Choroid plexus epithelial cell (primary cell): ENCODE measurements around the gene RNF5.

Experiments
- DNase-seq: peaks from one replicate; pipeline ENCODE4 v3.0.0-alpha.2; 2010; ENCODE audit warnings: low read depth
- H3K4me3 ChIP-seq: 2 replicates; pipeline ENCODE4 v1.5.1; 2011; ENCODE audit warnings: low read depth, mild to moderate bottlenecking, control low read depth, low read length, moderate library complexity
- TF ChIP-seq, protein P1 (sequence below): conservative IDR thresholded peaks from 2 replicates; pipeline ENCODE4 v1.5.1; 2011; ENCODE audit warnings: low read depth, mild to moderate bottlenecking, control low read depth, inconsistent platforms, low read length, moderate library complexity

Gene RNF5

GRCh38 chr6:32216998-32217397 is 38.8 kb downstream of the RNF5 start:
- TF ChIP-seq, protein P1, sequence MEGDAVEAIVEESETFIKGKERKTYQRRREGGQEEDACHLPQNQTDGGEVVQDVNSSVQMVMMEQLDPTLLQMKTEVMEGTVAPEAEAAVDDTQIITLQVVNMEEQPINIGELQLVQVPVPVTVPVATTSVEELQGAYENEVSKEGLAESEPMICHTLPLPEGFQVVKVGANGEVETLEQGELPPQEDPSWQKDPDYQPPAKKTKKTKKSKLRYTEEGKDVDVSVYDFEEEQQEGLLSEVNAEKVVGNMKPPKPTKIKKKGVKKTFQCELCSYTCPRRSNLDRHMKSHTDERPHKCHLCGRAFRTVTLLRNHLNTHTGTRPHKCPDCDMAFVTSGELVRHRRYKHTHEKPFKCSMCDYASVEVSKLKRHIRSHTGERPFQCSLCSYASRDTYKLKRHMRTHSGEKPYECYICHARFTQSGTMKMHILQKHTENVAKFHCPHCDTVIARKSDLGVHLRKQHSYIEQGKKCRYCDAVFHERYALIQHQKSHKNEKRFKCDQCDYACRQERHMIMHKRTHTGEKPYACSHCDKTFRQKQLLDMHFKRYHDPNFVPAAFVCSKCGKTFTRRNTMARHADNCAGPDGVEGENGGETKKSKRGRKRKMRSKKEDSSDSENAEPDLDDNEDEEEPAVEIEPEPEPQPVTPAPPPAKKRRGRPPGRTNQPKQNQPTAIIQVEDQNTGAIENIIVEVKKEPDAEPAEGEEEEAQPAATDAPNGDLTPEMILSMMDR: no peak
- H3K4me3 ChIP-seq: no peak overlapping the region
- no peak for DNase-seq

GRCh38 chr6:32218167-32218566 is 40.0 kb downstream of the RNF5 start:
- TF ChIP-seq, protein P1: no peak
- no peak overlapping the region for H3K4me3 ChIP-seq
- no peak for DNase-seq

DNA sequence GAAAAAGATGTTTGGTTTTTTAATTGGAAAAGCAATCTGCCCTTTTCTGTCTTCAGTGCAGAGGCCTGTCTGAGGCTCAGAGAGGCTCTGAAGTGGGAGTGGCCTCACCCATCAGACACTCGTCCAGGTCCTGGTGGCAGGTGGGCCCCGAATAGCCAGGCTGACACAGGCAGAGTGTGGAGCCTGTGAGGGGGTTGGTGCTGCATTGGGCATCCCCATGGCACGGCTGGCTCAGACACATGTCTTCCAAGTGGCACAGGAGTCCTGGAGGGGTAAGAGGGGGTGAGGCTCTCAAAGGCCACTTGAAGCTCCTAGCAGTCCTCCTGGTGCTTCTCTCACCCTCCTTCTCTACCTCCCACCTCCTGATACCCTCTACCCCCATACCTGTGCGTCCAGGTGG is 41.8 kb downstream of the RNF5 start:
- no peak overlapping the region for H3K4me3 ChIP-seq
- TF ChIP-seq, protein P1: no peak
- no peak for DNase-seq

- TF ChIP-seq, protein P1: no peak
- DNase-seq: no peak
These were observed 44.4 kb downstream of the RNF5 start for GRCh38 chr6:32222333-32223230.

DNA sequence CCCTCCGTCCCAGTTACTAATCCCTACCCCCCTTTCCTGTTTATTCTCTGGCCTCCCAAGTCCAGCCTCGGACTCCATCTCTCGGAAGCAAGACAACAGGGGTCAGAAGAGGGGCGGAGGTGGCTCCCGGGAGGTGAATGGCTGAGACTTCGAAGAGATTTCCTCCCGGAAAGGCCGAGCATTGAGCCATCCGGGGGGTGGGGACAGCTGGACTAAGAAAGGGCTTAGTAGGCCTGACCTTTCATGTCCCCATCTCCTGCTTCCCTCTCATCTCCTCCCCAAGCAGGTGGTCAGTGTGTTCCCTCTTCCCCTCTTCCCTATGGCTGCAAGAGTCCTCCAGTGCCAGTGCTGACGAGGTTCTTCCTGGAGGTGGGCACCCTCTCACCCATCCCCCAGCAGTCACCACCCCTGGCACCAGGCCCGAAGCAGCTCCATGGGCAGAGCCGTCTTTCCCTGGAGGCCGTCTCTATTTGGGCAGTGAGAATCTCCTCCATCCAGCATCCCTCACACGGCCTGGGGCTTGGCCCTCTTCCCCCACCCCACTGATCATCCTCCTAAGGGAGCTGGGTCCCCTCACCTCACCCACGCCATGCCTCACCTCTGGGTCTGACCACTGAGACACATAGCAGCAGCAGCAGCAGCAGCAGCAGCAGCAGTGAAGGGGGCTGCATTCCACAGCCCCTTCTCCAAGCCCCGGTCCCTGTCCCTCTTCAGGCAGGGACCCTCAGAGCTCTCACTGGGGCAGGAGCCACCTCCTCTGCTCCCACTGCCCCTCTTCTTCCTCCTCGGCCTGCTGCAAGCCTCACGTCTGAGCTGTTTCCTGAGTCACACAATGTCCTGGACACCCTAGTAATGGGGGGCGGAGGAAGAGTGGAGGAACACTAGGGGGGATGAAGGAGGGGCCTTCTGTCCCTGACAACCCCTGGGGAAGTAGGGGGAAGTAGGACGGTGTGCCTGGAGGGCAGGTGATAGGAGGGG is 45.3 kb downstream of the RNF5 start, which contains the start of gene NOTCH4:
Gene NOTCH4 (minus strand): TSS at position 810 of the 978 bp plus-strand sequence. CDS start 139 bp downstream, at position 671.
- TF ChIP-seq, protein P1: no peak
- H3K4me3 ChIP-seq: no peak within 1 kb of the TSS
- no peak for DNase-seq

More at GRCh38 chr6:32222333-32223230, 44.4 kb downstream of the RNF5 start:
- H3K4me3 ChIP-seq: no peak overlapping the region

DNA sequence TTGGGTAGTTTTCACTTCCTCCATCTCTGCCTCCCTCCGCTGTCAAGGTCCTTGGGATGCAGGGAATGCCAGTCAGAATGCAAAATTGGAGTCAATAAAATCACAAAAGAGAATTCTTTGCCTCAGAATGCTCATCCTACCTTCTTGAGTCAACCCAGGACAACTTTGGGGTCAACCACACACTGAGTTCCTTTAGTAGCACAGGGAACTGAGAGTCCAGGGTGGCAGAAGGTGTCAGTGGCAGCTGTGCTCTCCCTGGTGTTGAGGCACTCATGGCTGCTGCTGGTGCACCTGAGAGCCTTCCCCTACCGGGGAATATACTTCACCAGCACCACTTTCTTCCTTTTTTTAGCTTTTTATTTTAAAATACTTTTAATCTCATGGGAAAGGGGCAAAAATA is 46.5 kb downstream of the RNF5 start:
- no peak overlapping the region for H3K4me3 ChIP-seq
- TF ChIP-seq, protein P1: no peak
- DNase-seq: no peak
